Measurements from ENCODE around the gene PCDH9. TPM values are rescaled to one million over a fixed set of nuclear protein-coding genes. Genes with fewer than 3 reads are reported as not detected.

The PCDH9 gene
- total RNA-seq: 2.5 and 2.6 TPM in 2 replicates

GRCh38 chr13:67229481-67230403, at the start of gene PCDH9:
Gene PCDH9 (minus strand): TSS chr13:67230336. CDS start chr13:67228440, 1,896 bp downstream.

